Measurements from ENCODE around the gene EDIL3. TPM values are rescaled to one million over a fixed set of nuclear protein-coding genes. Genes with fewer than 3 reads are reported as not detected.

Gene EDIL3
- total RNA-seq, 1 experiment from 2014 or later: not detected

DNA sequence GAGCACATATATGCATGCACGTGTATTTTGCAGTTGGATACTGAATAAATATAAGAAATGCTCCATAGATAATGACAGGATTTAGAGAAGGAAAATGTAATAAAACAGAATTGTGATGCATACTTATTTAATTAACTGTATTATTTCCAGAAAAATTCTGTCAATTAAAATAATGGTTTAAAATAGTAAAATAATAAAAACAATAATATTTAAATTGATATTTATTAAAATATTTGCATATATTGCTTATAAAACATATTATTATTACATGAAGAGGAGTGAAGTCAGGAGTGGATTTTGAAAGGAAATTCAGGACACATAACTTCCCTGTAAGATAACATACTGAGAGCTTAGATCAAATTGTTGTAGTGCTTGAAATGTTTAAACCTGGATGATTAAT is 21.4 kb upstream of the EDIL3 start:
- CTCF ChIA-PET: interaction anchor here (0.6 to 0.8 kb wide), 2 partner anchors 11 to 19 kb away, joined by 3 read pairs; no protein-coding TSS in a partner anchor
- intact Hi-C loops (cut with micrococcal nuclease): no loop called here
- Mint-ChIP-seq H3K4me1 (ENCODE audit: insufficient read depth, unreplicated experiment) (no peaks in the 10 kb centered on the region), H3K27ac (ENCODE audit: low read depth, unreplicated experiment) (no peak overlapping the region), H3K27me3 (ENCODE audit: insufficient read depth, unreplicated experiment) (peaks cover 16% of the 10 kb centered on the region), H3K36me3 (ENCODE audit: insufficient read depth, unreplicated experiment) (no peaks in the 10 kb centered on the region), H3K9me3 (ENCODE audit: unreplicated experiment) (no peaks in the 10 kb centered on the region), H3K4me3 (ENCODE audit: unreplicated experiment) (no peak overlapping the region)
- POLR2A ChIA-PET: no interaction called here
- no TSS peak for BruUV-seq (replicated peaks)
- DNase-seq (ENCODE audit: unreplicated experiment): no peak
- TF ChIP-seq, protein P1, sequence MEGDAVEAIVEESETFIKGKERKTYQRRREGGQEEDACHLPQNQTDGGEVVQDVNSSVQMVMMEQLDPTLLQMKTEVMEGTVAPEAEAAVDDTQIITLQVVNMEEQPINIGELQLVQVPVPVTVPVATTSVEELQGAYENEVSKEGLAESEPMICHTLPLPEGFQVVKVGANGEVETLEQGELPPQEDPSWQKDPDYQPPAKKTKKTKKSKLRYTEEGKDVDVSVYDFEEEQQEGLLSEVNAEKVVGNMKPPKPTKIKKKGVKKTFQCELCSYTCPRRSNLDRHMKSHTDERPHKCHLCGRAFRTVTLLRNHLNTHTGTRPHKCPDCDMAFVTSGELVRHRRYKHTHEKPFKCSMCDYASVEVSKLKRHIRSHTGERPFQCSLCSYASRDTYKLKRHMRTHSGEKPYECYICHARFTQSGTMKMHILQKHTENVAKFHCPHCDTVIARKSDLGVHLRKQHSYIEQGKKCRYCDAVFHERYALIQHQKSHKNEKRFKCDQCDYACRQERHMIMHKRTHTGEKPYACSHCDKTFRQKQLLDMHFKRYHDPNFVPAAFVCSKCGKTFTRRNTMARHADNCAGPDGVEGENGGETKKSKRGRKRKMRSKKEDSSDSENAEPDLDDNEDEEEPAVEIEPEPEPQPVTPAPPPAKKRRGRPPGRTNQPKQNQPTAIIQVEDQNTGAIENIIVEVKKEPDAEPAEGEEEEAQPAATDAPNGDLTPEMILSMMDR (IDR thresholded peaks at IDR 0.05; ENCODE audit: unreplicated experiment): no peak

GRCh38 chr5:84403773-84404172 is 19.1 kb upstream of the EDIL3 start:
- POLR2A ChIA-PET: no interaction called here
- no peaks in the 10 kb centered on the region for H3K36me3 Mint-ChIP-seq (ENCODE audit: insufficient read depth, unreplicated experiment)
- TF ChIP-seq, protein P1 (IDR thresholded peaks at IDR 0.05; ENCODE audit: unreplicated experiment): no peak
- peaks cover 31% of the 10 kb centered on the region for H3K27me3 Mint-ChIP-seq (ENCODE audit: insufficient read depth, unreplicated experiment)
- intact Hi-C loops (cut with micrococcal nuclease): no loop called here
- no peaks in the 10 kb centered on the region for H3K9me3 Mint-ChIP-seq (ENCODE audit: unreplicated experiment)
- BruUV-seq (replicated peaks): no TSS peak
- H3K4me1 Mint-ChIP-seq (ENCODE audit: insufficient read depth, unreplicated experiment): no peaks in the 10 kb centered on the region
- H3K4me3 Mint-ChIP-seq (ENCODE audit: unreplicated experiment): no peak overlapping the region
- CTCF ChIA-PET: interaction anchor here (0.9 to 1.1 kb wide), 2 partner anchors 9 to 10 kb away, joined by 3 to 5 read pairs; no protein-coding TSS in a partner anchor
- peak; percentile 26 for DNase-seq (ENCODE audit: unreplicated experiment)
- H3K27ac Mint-ChIP-seq (ENCODE audit: low read depth, unreplicated experiment): no peak overlapping the region

DNA sequence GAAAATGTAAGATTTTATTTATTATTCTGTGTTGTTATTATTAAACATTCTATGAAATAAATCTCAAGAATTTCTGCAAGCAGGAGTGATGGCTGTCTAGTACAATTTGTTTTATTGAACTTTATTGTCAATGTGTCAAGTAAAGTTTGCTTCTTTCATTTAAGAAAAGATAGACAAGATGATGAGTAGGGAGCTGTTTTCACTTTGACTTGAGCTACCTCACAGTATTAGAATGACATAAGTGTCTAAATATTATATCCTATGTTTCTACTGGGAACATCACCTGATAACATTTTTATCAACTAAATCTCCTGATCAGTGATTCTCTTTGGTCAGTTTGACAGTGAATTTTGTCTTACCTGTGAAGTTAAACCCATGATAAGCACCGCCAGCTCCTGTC is 12.7 kb upstream of the EDIL3 start:
- Mint-ChIP-seq H3K27ac (ENCODE audit: low read depth, unreplicated experiment) (no peak overlapping the region), H3K4me3 (ENCODE audit: unreplicated experiment) (no peak overlapping the region), H3K36me3 (ENCODE audit: insufficient read depth, unreplicated experiment) (no peaks in the 10 kb centered on the region), H3K4me1 (ENCODE audit: insufficient read depth, unreplicated experiment) (no peaks in the 10 kb centered on the region), H3K27me3 (ENCODE audit: insufficient read depth, unreplicated experiment) (peaks cover 64% of the 10 kb centered on the region), H3K9me3 (ENCODE audit: unreplicated experiment) (no peaks in the 10 kb centered on the region)
- ChIA-PET POLR2A (no interaction called here), CTCF (interaction anchor here (0.6 kb wide), 1 partner anchor 31 kb away, joined by 4 read pairs; no protein-coding TSS in a partner anchor)
- no TSS peak for BruUV-seq (replicated peaks)
- DNase-seq (ENCODE audit: unreplicated experiment): no peak
- intact Hi-C loops (cut with micrococcal nuclease): no loop called here
- TF ChIP-seq, protein P1 (IDR thresholded peaks at IDR 0.05; ENCODE audit: unreplicated experiment): no peak

DNA sequence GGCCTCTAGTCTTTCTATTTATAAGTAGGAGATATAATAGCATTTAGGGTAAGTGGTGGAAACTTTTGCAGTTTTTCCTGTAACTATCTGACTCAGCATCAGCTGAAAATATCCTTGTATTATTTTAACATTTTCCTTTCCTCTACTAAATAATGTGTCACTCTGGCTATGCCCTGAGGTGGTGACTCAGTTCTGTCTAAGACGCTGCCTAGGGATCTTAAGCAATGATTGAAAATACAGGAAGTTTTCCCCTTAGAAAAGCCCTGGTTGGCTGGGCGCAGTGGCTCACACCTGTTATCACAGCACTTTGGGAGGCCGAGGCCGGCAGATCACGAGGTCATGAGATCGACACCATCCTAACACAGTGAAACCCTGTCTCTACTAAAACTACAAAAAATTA is 9.3 kb upstream of the EDIL3 start:
- ChIA-PET CTCF (interaction anchor here (1.1 to 1.6 kb wide), 2 partner anchors 10 to 57 kb away, joined by 4 to 5 read pairs; no protein-coding TSS in a partner anchor), POLR2A (no interaction called here)
- Mint-ChIP-seq H3K27me3 (ENCODE audit: insufficient read depth, unreplicated experiment) (peaks cover 53% of the 10 kb centered on the region), H3K9me3 (ENCODE audit: unreplicated experiment) (no peaks in the 10 kb centered on the region), H3K27ac (ENCODE audit: low read depth, unreplicated experiment) (no peak overlapping the region), H3K4me1 (ENCODE audit: insufficient read depth, unreplicated experiment) (no peaks in the 10 kb centered on the region), H3K4me3 (ENCODE audit: unreplicated experiment) (no peak overlapping the region), H3K36me3 (ENCODE audit: insufficient read depth, unreplicated experiment) (no peaks in the 10 kb centered on the region)
- peak; percentile 71 for DNase-seq (ENCODE audit: unreplicated experiment)
- intact Hi-C loops (cut with micrococcal nuclease): no loop called here
- TF ChIP-seq, protein P1 (IDR thresholded peaks at IDR 0.05; ENCODE audit: unreplicated experiment): no peak
- no TSS peak for BruUV-seq (replicated peaks)
